Astrocyte (in vitro differentiated cells and primary cell): ENCODE measurements around the gene ALCAM.

Source experiments
- CTCF ChIP-seq: IDR thresholded peaks from 2 replicates; pipeline ENCODE4 v1.5.1; 2011; ENCODE audit warnings: low read depth, mild to moderate bottlenecking, inconsistent platforms, low read length, moderate library complexity; ENCODE audit not compliant: insufficient read depth
- EZH2 ChIP-seq: IDR thresholded peaks from 2 replicates; pipeline ENCODE4 v1.6.1; 2012; ENCODE audit warnings: mild to moderate bottlenecking, low read length, inconsistent platforms; ENCODE audit not compliant: insufficient read depth

DNA sequence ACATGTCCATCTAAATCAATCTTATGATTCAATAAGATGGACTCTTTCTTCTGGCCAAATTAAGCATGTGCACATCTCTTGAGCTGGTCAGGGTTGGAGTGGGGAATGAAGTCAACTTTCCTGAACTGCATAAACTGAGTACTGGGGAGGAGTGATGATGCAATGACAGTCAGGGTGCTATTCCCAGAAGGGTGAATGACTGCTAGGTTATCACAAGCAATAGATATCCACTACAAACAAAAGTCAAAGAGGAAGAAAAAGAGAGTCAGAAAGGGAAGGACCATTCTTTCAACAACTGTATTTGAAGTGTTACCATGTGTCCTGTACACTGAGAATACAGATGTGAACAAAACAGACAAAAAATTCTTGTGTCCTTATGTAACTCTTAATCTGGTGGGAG lies 70.0 kb downstream of the ALCAM start:
- TF ChIP-seq CTCF = no peak
- no peak for TF ChIP-seq EZH2
